ENCODE measurements around the gene NQO1. TPM values are rescaled to one million over a fixed set of nuclear protein-coding genes. Genes with fewer than 3 reads are reported as not detected.
A peak's percentile ranks its signal among the peaks of the same experiment; 100 is the strongest.

Gene NQO1
- total RNA-seq, 2 experiments from 2014 or later: 0.25 to 0.80 TPM

DNA sequence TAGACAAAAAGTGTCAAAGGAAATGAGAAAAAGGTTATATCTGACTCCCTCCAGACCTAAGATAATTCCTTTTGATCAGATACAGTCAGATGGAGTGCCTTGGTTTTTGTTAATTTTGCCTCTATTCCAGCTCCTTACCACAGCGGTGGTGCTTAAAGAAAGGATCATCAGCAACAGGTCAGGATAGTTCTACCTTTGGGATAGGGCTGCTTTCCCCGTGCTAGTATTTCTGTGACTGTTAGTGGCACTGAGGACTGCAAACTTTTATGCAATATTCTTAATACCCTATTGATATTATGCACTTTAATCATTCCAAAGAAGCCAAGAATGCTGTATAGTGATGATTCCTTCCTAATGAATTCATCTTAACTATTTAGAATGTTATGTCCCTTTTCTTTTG lies 24.5 kb downstream of the NQO1 start:
- intact Hi-C loops (cut with DNase I, micrococcal nuclease): no loop called here
- no peak for ATAC-seq (ENCODE audit: poor library complexity)
- Mint-ChIP-seq H3K9me3 (no peaks in the 10 kb centered on the region), H3K4me1 (ENCODE audit: low read depth) (no peaks in the 10 kb centered on the region), H3K27ac (peak overlapping the region; percentile 10), H3K4me3 (no peak overlapping the region), H3K27me3 (no peaks in the 10 kb centered on the region), H3K36me3 (ENCODE audit: low read depth) (peaks cover 30% of the 10 kb centered on the region)
- CTCF ChIA-PET: no interaction called here
- DNase-seq: no peak
- Histone ChIP-seq H3K4me1 (ENCODE audit: insufficient read depth, low read length) (no peaks in the 10 kb centered on the region), H3K9me3 (ENCODE audit: control insufficient read depth in 1 of 2, insufficient read depth in 1 of 2, low read length in 2 of 2) (no peaks in the 10 kb centered on the region), H3K36me3 (ENCODE audit: insufficient read depth, low read length) (peaks cover 17% of the 10 kb centered on the region), H3K4me3 (ENCODE audit: low read length) (no peak overlapping the region), H3K27ac (ENCODE audit: low read depth in 1 of 2, low read length in 2 of 2) (no peak overlapping the region), H3K27me3 (ENCODE audit: control insufficient read depth in 1 of 2, insufficient read depth in 2 of 2, low read length in 2 of 2) (no peaks in the 10 kb centered on the region)
- POLR2A ChIA-PET: interaction anchor here (1.5 kb wide), 1 partner anchor 25 kb away, joined by 4 read pairs; the partner anchor contains the start of gene NQO1
- TF ChIP-seq, protein P1, sequence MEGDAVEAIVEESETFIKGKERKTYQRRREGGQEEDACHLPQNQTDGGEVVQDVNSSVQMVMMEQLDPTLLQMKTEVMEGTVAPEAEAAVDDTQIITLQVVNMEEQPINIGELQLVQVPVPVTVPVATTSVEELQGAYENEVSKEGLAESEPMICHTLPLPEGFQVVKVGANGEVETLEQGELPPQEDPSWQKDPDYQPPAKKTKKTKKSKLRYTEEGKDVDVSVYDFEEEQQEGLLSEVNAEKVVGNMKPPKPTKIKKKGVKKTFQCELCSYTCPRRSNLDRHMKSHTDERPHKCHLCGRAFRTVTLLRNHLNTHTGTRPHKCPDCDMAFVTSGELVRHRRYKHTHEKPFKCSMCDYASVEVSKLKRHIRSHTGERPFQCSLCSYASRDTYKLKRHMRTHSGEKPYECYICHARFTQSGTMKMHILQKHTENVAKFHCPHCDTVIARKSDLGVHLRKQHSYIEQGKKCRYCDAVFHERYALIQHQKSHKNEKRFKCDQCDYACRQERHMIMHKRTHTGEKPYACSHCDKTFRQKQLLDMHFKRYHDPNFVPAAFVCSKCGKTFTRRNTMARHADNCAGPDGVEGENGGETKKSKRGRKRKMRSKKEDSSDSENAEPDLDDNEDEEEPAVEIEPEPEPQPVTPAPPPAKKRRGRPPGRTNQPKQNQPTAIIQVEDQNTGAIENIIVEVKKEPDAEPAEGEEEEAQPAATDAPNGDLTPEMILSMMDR (IDR thresholded peaks at IDR 0.05): no peak

DNA sequence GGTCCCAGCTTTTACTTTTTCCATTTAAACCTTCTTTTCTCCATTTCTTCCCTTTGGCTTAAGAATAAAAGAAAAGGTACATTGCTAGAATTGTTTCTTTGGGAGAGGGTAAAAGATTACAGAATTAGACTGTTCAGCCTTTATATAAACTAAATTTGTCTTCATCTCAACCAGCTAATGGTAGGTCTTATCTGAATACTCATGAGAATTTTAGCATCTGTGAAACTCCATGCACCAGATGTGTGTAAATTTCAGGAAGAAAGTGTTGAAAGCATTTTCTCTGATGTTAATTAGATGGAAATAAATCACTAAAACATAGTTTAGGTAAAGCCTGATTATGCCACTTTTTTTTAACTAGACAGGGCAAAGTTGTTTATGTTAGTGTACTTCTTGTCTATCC lies 24.9 kb downstream of the NQO1 start:
- Mint-ChIP-seq H3K36me3 (ENCODE audit: low read depth) (peaks cover 30% of the 10 kb centered on the region), H3K4me1 (ENCODE audit: low read depth) (no peaks in the 10 kb centered on the region), H3K27me3 (no peaks in the 10 kb centered on the region), H3K9me3 (no peaks in the 10 kb centered on the region), H3K4me3 (no peak overlapping the region), H3K27ac (peak overlapping the region; percentile 10)
- TF ChIP-seq, protein P1 (IDR thresholded peaks at IDR 0.05): no peak
- H3K4me1 ChIP-seq (ENCODE audit: insufficient read depth, low read length): no peaks in the 10 kb centered on the region
- ChIA-PET CTCF (no interaction called here), POLR2A (no interaction called here)
- no peak overlapping the region for H3K4me3 ChIP-seq (ENCODE audit: low read length)
- H3K36me3 ChIP-seq (ENCODE audit: insufficient read depth, low read length): peaks cover 20% of the 10 kb centered on the region
- intact Hi-C loops (cut with DNase I, micrococcal nuclease): no loop called here
- no peaks in the 10 kb centered on the region for H3K9me3 ChIP-seq (ENCODE audit: control insufficient read depth in 1 of 2, insufficient read depth in 1 of 2, low read length in 2 of 2)
- no peak for ATAC-seq (ENCODE audit: poor library complexity)
- DNase-seq: no peak
- H3K27me3 ChIP-seq (ENCODE audit: control insufficient read depth in 1 of 2, insufficient read depth in 2 of 2, low read length in 2 of 2): no peaks in the 10 kb centered on the region
- H3K27ac ChIP-seq (ENCODE audit: low read depth in 1 of 2, low read length in 2 of 2): no peak overlapping the region

DNA sequence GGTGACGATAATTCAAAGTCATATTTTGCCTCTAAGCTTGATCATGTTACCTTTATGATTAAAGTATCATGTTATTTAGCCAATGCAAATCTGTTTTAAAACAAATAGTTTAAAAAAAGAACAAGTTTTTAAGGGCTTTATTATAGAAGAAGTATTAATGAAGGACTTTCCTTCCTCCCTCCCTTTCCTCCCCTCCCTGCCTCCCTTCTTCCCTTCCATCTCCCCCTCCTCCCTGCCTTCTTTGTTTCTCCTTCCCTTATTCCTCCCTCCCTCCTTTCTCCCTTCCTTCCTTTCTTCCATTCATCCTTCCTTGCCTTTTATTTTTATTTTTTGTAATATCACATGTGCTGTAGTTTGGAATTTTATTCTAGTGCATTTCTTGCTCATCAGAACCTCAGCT lies 26.4 kb downstream of the NQO1 start:
- H3K9me3 ChIP-seq (ENCODE audit: control insufficient read depth in 1 of 2, insufficient read depth in 1 of 2, low read length in 2 of 2): no peaks in the 10 kb centered on the region
- CTCF ChIA-PET: interaction anchor here (0.7 to 1.3 kb wide), 2 partner anchors 14 to 55 kb away, joined by 3 read pairs; partner anchors contain the start of gene NOB1
- POLR2A ChIA-PET: no interaction called here
- intact Hi-C loops (cut with DNase I, micrococcal nuclease): no loop called here
- no peak overlapping the region for H3K27ac ChIP-seq (ENCODE audit: low read depth in 1 of 2, low read length in 2 of 2)
- Mint-ChIP-seq H3K4me1 (ENCODE audit: low read depth) (no peaks in the 10 kb centered on the region), H3K4me3 (no peak overlapping the region), H3K27ac (no peak overlapping the region), H3K27me3 (no peaks in the 10 kb centered on the region), H3K36me3 (ENCODE audit: low read depth) (peaks cover 44% of the 10 kb centered on the region), H3K9me3 (no peaks in the 10 kb centered on the region)
- TF ChIP-seq, protein P1 (IDR thresholded peaks at IDR 0.05): no peak
- H3K4me1 ChIP-seq (ENCODE audit: insufficient read depth, low read length): no peaks in the 10 kb centered on the region
- peaks cover 30% of the 10 kb centered on the region for H3K36me3 ChIP-seq (ENCODE audit: insufficient read depth, low read length)
- DNase-seq (no peak), ATAC-seq (ENCODE audit: poor library complexity) (no peak)
- no peak overlapping the region for H3K4me3 ChIP-seq (ENCODE audit: low read length)
- H3K27me3 ChIP-seq (ENCODE audit: control insufficient read depth in 1 of 2, insufficient read depth in 2 of 2, low read length in 2 of 2): no peaks in the 10 kb centered on the region
